NCI-H2196 (cell line): ENCODE data around the gene DYRK1B.
"Not testable (repeated sequence)": the region's sequence is repeated elsewhere in the genome, so short reads cannot be mapped to it uniquely, and the experiment has no call there.

ENCODE experiments used
- DNase-seq: peaks from one replicate; lab custom pipeline; 2025; ENCODE audit not compliant: unreplicated experiment; lab: John Stamatoyannopoulos, UW

Gene DYRK1B

GRCh38 chr19:39831679-39832078, 2.3 kb downstream of the DYRK1B start:
- DNase-seq = no peak

- no peak for DNase-seq
These were observed 3.1 kb downstream of the DYRK1B start for GRCh38 chr19:39830847-39831246.

DNA sequence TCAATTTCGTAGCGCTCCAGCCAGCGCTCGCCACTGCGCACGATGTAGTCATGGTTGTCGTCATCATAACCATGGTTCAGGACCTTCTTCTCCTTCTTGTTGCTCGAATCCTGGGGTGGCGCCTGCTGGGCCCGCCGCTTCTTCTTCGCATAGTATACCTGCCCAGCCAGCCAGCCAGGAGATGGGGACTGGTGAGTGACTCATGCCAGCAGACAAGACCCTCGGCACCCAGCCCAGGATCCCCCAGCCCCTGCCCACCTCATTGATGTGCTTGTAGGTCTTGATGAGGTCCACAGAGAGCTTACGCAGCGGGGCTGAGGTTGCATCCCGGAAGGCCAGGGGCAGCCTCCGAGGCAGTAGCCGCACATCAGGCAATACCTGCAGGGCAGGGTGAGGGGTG, 3.6 kb downstream of the DYRK1B start:
- DNase-seq = no peak

- no peak for DNase-seq
These were observed 4.2 kb downstream of the DYRK1B start for GRCh38 chr19:39829702-39830275.

- no peak for DNase-seq
These were observed 5.3 kb downstream of the DYRK1B start for GRCh38 chr19:39828654-39829032.

- DNase-seq = peak; percentile 84
These were observed 5.8 kb downstream of the DYRK1B start for GRCh38 chr19:39828015-39828653.

- DNase-seq = no peak
These were observed 6.7 kb downstream of the DYRK1B start for GRCh38 chr19:39827216-39827615.

DNA sequence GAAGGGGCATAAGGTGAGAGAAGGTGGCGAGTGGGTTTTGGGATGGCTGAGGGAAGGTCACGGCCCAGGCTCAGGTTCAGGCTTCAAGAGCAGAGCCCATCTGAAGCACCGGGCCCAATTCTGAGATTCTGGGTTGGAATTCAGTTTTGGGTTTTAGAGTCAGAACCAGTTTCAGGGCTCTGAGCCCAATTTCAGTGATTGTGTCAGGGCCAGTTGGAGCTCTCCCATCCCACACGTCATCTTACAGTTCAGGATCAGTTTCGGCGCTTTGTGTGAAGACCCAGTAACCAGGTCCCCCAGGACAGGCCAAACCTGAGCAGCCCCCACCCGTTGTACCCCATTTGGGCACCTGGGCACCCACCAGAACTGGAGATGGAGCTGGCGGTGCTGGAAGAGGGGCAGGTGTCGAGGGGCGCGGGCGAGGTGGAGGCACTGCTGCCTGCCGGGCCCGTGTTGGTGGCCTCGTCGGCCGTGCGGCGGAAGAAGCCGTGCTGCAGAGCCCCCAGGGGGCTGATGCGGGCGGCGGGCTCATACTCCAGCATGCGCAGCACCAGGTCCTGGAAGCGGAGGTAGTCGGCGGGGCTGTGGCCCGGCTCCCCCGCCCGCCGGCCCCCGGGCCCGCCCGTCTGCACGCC, 7.5 kb downstream of the DYRK1B start:
- no peak for DNase-seq

DNA sequence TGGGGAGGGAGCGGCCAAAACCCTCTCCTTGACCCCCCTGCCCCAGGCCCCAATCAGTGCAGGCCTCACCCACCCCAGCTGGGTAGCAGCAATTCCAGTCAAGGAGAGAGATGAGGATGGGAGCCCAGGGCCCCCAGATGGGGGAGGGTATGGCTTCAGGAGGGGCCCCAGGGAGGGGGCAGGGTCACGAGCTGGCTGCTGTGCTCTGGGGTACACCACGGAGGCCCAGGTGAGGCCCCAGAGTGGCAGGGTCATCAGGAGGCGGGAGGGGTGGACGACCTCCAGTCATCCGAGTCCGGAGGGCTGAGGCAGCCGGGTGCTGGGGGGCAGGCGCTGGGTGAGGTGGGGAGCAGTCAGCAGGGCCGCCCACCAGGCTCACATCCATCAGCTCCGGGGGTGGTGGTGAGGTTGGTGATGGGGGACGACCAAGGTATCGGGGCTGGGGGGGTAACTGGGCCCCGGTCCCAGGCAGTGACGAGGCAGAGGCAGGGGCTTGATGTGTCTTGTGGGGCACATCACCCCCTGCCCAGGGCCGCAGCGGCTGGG, 8.4 kb downstream of the DYRK1B start:
- DNase-seq = no peak

GRCh38 chr19:39825093-39825463, 8.9 kb downstream of the DYRK1B start:
- no peak for DNase-seq

DNA sequence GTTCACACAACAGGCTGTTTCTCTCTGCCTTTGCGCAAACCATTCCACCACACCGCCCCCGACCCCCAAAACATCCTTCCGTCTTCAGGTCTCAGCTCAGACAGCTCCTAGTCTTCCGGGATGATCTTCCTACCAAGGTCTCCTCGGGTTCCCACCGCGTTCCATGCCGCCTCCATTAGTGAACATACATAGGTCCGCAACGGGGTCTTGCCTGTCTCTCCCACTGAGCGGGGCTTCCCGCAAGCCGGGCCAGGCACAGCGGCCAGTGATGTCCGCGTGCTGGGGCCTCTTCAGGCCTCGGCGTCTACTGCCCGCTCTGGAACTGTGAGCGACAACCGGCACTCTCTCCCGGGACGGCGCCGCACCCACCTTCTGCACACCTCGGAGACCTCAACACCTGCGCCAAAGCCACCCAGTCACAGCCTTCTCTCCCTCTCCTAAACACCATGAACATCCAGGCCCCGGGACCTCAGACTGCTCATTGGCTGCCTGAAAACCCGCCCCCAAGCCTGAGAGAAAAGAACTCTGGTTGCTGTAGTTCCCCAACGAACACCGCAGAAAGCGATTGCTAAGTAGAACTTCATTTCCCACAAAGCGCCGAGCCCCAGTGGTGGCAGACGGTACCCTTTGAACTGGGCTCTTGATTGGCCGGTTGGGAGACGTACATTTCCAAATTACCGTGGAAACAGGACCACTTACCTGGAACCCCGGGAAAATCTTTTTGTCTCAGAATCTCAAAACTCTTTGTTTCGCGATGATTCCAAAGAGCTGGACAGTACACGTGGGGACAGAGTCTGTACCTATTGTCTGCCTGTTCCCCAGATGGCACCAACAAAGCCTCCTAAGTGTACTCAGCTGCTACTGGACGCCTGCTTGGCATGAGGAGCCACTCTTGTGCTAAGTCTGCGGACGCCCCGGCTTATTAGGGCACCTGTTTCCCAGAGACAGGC, 9.5 kb downstream of the DYRK1B start:
- peak; percentile 94 for DNase-seq

GRCh38 chr19:39823686-39824085, 10.3 kb downstream of the DYRK1B start:
- no peak for DNase-seq

GRCh38 chr19:39820696-39821095, 13.3 kb downstream of the DYRK1B start:
- DNase-seq = no peak

GRCh38 chr19:39819786-39820185, 14.2 kb downstream of the DYRK1B start:
- DNase-seq = no peak

DNA sequence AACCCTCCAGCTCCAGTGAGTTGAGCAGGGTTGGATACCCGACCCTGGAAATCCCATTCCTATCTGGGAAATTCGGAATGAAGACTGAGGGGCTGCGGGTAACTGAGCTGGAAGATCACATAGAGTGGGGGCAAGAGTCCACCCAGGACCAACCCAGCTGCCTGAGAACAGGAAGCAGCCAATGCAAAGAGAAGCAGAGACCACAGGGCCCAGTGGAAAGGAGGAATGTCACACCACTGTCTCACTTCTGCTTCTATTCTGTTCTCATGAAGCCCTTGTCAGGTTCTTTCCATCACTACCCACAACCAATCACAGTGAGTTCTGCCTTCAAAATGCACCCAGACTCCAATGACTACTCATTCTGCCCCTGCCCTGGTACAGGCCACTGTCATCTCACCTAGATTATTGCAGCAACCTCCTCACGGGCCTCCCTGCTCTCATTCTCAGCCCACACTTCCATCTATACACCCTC, 15.3 kb downstream of the DYRK1B start:
- no peak for DNase-seq

DNA sequence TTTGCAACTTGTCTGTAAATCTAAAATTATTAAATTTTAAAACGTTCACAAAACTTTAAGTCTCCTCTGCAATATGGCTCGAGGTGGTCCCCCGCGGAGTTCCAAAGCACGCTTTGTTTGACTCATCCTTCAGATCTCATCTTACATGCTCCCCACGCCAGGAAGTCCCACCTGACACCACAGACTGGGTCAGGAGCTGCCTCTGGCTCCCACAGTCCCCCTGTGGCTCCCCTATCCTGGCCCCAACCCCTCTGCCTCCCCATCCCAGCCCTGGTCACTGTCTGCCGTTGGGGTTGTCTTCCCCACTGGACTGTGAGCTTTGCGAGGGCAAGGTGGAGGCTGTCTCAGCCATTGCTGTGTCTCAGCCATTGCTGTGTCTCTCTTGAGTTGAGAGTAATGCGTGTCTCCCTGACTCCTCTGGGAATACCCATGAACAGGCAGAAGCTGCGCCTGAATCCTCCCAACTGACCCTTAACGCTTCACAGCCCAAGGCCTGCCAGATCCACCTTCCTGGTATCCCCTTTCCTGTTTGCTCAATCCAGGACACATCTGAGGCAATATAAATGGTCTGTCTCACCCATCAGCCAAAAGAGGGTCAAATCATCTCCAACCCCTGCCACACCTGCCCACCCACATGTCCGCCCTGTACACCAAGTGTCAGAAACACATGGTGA, 15.9 kb downstream of the DYRK1B start:
- no peak for DNase-seq

- DNase-seq = no peak
These were observed 17.5 kb downstream of the DYRK1B start for GRCh38 chr19:39816287-39817048.

- DNase-seq = no peak
These were observed 19.4 kb downstream of the DYRK1B start for GRCh38 chr19:39814595-39814994.

DNA sequence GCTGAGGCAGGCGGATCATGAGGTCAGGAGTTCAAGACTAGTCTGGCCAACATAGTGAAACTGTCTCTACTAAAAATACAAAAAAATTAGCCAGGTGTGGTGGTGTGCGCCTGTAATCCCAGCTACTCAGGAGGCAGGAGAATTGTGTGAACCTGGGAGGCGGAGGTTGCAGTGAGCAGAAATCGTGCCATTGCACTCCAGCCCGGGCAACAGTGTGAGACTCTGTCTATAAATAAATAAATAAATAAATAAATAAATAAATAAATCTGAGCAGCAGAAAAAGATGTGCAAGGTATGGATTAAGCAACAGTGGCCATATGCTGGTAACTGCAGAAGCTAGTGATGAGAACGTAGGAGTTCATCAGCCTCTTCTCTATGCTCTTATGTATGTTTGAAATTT, 19.9 kb downstream of the DYRK1B start:
- DNase-seq = not testable (repeated sequence)
